ENCODE data around the gene IDH1.
"Not testable (repeated sequence)": the region's sequence is repeated elsewhere in the genome, so short reads cannot be mapped to it uniquely, and the experiment has no call there.

Gene IDH1

DNA sequence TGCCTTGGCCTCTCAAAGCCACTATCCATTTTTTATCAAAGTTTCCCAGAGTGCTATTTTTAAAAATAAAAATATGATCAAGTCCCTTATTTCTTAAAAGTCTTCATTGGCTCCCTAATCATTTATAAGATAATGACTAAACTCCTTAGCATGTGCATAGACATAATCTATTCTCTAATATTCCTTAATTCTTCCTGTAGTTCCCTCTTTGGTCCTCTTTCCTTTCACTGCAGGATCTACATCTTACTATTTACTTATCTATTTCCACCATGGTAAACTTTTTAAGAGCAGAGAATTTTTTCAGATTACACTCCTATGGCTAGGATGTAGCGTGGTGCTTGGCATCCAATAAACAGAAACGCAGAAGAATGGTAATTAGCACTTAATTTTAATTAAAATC is 19.0 kb downstream of the IDH1 start:
- Histone ChIP-seq H3K27me3 (ENCODE audit: control insufficient read depth, insufficient read depth, low read length) (no peaks in the 10 kb centered on the region), H3K9ac (ENCODE audit: low read depth, low read length) (no peak overlapping the region), H3K4me1 (ENCODE audit: control insufficient read depth, insufficient read depth, low read length) (no peaks in the 10 kb centered on the region), H3K36me3 (ENCODE audit: control insufficient read depth, insufficient read depth, low read length) (peaks cover 22% of the 10 kb centered on the region), H3K9me3 (ENCODE audit: control insufficient read depth, insufficient read depth, low read length) (no peaks in the 10 kb centered on the region), H3K4me3 (ENCODE audit: low read depth, low read length) (no peak overlapping the region)

DNA sequence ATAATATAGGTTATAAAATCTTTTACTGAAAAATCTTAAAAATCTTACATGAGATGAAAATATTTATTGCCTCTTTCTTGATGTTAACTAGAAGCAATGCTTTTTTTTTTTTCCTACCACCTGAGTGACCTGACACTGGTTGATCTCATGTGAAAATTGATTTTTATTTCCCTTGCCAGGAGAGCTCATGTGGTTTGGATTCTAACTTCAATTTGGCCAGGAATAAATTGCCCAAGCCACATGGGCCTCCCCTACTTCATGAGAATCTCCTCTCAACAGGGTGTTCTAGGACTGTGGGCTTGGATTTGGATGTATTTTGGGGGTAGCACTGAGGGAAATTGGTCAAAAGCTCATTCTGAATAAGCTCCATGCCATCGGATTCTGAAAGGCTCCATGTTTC is 20.1 kb downstream of the IDH1 start:
- Histone ChIP-seq H3K4me1 (ENCODE audit: control insufficient read depth, insufficient read depth, low read length) (no peaks in the 10 kb centered on the region), H3K4me3 (ENCODE audit: low read depth, low read length) (no peak overlapping the region), H3K27me3 (ENCODE audit: control insufficient read depth, insufficient read depth, low read length) (no peaks in the 10 kb centered on the region), H3K36me3 (ENCODE audit: control insufficient read depth, insufficient read depth, low read length) (peaks cover 15% of the 10 kb centered on the region), H3K9ac (ENCODE audit: low read depth, low read length) (no peak overlapping the region), H3K9me3 (ENCODE audit: control insufficient read depth, insufficient read depth, low read length) (no peaks in the 10 kb centered on the region)

DNA sequence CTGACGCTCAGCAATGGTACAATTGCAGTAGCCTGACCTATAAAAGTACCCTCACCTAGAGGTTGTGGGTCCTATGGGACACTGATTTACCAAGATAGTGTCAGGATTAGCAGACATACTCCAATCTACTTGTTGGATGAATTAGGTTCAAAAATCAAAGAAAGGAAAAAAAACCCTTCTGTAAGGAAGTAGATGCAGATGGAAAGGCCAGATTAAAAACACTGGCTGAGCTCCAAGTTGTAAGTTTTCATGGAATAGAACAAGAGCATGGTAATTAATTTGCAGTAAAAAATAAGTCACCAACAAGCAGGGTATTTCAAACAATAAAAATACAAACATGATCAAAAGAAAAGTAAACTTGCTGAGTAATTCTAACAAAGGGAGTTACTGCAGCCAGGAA is 26.4 kb downstream of the IDH1 start:
- no peak overlapping the region for H3K9ac ChIP-seq (ENCODE audit: low read depth, low read length)
- H3K9me3 ChIP-seq (ENCODE audit: control insufficient read depth, insufficient read depth, low read length), result no peaks in the 10 kb centered on the region
- no peaks in the 10 kb centered on the region for H3K27me3 ChIP-seq (ENCODE audit: control insufficient read depth, insufficient read depth, low read length)
- no peaks in the 10 kb centered on the region for H3K36me3 ChIP-seq (ENCODE audit: control insufficient read depth, insufficient read depth, low read length)
- H3K4me3 ChIP-seq (ENCODE audit: low read depth, low read length), result no peak overlapping the region
- H3K4me1 ChIP-seq (ENCODE audit: control insufficient read depth, insufficient read depth, low read length), result no peaks in the 10 kb centered on the region

DNA sequence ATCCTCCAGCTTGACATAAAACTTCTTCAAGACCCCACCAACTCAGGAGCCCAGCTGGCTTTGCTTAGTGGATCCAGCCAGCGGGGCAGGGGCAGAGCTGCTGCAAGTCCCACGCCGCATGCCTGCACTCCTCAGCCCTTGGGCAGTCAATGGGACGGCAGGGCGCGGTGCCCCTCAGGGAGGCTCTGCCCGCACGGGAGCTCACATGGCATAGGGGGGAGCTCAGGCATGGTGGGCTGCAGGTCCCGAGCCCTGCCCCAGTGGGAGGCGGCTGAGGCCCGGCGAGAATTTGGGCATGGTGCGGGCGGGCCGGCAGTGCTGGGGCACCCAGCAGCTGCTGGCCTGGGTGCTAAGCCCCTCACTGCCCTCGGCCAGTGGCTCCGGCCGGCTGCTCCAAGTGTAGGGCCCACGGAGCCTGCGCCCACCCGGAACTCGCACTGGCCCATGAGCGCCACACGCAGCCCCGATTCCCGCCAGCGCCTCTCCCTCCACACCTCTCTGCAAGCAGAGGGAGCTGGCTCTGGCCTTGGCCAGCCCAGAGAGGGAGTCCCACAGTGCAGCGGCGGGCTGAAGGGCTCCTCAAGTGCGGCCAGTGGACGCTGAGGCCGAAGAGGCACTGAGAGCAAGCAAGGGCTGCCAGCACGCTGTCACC is 27.2 kb downstream of the IDH1 start:
- Histone ChIP-seq H3K9me3 (ENCODE audit: control insufficient read depth, insufficient read depth, low read length) (no peaks in the 10 kb centered on the region), H3K27me3 (ENCODE audit: control insufficient read depth, insufficient read depth, low read length) (no peaks in the 10 kb centered on the region), H3K36me3 (ENCODE audit: control insufficient read depth, insufficient read depth, low read length) (no peaks in the 10 kb centered on the region), H3K4me3 (ENCODE audit: low read depth, low read length) (no peak overlapping the region), H3K4me1 (ENCODE audit: control insufficient read depth, insufficient read depth, low read length) (no peaks in the 10 kb centered on the region), H3K9ac (ENCODE audit: low read depth, low read length) (no peak overlapping the region)

DNA sequence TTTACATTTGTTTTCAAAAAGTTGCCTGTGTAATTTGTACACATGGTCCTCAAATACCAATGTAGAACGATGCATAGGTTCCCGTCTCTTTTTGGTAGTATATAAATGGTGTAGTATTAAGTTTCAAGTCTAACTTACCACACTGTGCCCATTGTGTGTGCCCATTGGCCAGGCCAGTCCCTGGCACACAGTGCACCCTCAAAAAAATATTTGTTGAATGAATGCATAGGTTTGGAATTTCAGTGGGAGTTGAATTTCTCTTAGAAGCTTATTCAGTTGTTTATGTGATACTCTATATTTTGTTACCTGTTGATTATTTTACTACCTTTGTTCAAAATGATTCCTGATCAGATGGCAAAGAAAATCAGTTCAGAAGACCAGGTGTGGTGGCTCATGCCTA is 30.1 kb downstream of the IDH1 start:
- Histone ChIP-seq H3K4me3 (ENCODE audit: low read depth, low read length) (no peak overlapping the region), H3K27me3 (ENCODE audit: control insufficient read depth, insufficient read depth, low read length) (no peaks in the 10 kb centered on the region), H3K36me3 (ENCODE audit: control insufficient read depth, insufficient read depth, low read length) (no peaks in the 10 kb centered on the region), H3K4me1 (ENCODE audit: control insufficient read depth, insufficient read depth, low read length) (no peaks in the 10 kb centered on the region), H3K9ac (ENCODE audit: low read depth, low read length) (no peak overlapping the region), H3K9me3 (ENCODE audit: control insufficient read depth, insufficient read depth, low read length) (no peaks in the 10 kb centered on the region)

DNA sequence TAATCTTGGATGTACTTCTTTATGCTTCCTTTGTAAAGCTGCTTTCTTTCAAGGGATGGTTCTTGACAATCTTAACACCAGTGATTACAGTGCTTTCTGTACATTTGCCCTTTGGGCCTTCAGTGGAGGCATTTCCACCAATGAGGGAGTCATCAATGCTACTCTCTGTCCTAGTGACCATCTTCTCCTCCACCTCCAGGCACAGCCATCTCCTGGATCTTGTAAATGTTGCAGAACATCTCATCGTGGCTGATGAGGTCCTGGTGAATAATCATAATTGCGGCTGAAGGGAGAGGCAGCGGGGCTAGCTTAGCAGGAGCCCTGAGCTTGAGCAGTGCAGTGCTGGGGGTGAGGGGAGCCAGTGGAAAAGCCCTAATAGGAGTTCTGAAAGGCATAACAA is 32.5 kb downstream of the IDH1 start:
- H3K4me3 ChIP-seq (ENCODE audit: low read depth, low read length), result no peak overlapping the region
- no peak overlapping the region for H3K9ac ChIP-seq (ENCODE audit: low read depth, low read length)
- H3K4me1 ChIP-seq (ENCODE audit: control insufficient read depth, insufficient read depth, low read length), result no peaks in the 10 kb centered on the region
- H3K27me3 ChIP-seq (ENCODE audit: control insufficient read depth, insufficient read depth, low read length), result no peaks in the 10 kb centered on the region
- H3K36me3 ChIP-seq (ENCODE audit: control insufficient read depth, insufficient read depth, low read length), result no peaks in the 10 kb centered on the region
- H3K9me3 ChIP-seq (ENCODE audit: control insufficient read depth, insufficient read depth, low read length), result no peaks in the 10 kb centered on the region

DNA sequence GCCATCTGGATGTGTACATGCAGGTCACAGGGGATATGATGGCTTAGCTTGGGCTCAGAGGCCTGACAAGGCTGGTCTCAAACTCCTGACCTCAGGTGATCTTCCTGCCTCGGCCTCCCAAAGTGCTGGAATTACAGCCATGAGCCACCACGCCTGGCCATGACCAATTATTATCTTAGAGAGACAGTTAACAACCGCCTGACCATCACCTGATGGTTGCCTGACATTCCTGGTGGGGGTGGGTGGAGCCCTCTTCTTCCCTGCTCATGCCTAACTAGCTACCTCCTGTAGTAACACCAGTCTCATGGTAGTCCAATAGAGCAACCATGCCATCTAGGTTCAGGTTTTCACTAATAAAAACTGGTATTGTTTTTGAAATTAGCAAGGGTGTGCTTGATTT is 33.0 kb downstream of the IDH1 start:
- H3K27me3 ChIP-seq (ENCODE audit: control insufficient read depth, insufficient read depth, low read length); H3K36me3 ChIP-seq (ENCODE audit: control insufficient read depth, insufficient read depth, low read length); H3K9me3 ChIP-seq (ENCODE audit: control insufficient read depth, insufficient read depth, low read length); H3K4me1 ChIP-seq (ENCODE audit: control insufficient read depth, insufficient read depth, low read length); H3K9ac ChIP-seq (ENCODE audit: low read depth, low read length); H3K4me3 ChIP-seq (ENCODE audit: low read depth, low read length): not testable (repeated sequence)

DNA sequence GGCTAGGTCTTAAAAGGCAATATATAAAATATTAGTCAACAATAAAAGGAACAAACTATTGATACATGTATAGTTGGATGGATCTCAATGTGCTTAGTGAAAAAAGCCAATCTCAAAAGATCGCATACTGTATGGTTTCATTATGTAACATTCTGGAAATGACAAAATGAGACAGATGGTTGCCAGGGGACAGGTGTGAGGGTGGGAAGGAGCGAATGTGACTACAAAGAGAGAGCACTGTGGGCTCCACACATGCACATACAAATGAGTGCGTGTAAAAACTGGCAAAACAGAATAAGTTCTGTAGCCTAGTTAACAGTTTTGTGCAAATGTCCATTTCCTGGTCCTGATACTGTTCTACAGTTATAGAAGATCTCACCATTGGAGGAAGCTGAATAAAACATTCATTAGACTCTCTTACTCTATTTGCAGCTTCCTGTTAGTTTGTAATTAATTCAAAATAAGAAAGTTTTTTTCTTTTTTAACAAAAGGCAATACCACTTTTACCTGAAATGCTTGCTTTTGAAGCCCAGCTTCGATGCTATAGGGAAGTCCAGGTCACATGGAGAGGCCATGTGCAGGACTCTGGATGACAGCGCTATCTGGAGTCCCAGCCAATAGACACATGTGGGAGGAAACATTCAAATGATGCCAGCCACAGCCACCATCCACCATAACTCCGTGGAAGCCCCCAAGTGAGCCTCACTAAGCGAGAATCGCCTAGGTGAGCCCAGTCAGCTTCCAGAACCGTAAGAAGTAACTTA is 44.0 kb downstream of the IDH1 start:
- no peak overlapping the region for H3K4me3 ChIP-seq (ENCODE audit: low read depth, low read length)

DNA sequence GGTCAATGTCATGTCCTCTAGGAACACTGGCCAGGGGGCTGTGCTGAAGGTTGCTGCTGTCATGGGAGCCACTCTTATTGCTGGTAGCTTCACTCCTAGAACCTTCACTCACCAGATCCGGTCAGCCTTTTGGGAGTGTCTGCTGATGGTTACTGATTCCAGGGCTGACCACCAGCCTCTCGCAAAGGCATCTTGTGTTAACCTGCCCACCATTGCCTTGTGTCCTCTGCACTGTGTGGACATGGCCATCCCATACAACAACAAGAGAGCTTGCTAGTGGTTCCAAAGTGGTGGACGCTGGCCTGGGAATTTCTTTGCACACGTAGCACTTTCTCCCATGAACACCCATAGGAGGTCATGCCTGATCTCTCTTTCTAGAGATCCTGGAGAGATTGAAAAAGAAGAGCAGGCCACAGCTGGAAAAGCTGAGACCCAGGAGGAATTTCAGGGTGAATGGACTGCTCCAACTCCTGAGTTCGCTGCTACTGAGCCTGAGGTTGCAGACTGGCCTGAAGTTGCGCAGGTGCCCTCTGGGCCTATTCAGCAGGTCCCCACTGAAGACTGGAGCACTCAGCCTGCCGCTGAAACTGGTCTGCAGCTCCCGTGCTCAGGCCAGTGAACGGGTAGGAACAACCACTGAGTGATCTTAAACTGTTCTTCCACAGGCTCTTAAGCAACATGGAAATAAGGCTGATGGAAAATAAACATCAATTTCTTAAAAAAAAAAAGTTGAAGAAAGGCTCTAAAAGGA is 46.4 kb downstream of the IDH1 start:
- no peaks in the 10 kb centered on the region for H3K36me3 ChIP-seq (ENCODE audit: control insufficient read depth, insufficient read depth, low read length)
- no peaks in the 10 kb centered on the region for H3K4me1 ChIP-seq (ENCODE audit: control insufficient read depth, insufficient read depth, low read length)
- H3K27me3 ChIP-seq (ENCODE audit: control insufficient read depth, insufficient read depth, low read length), result no peaks in the 10 kb centered on the region
- H3K9me3 ChIP-seq (ENCODE audit: control insufficient read depth, insufficient read depth, low read length), result no peaks in the 10 kb centered on the region
- H3K4me3 ChIP-seq (ENCODE audit: low read depth, low read length), result no peak overlapping the region
- no peak overlapping the region for H3K9ac ChIP-seq (ENCODE audit: low read depth, low read length)

More for the DNA sequence above, 44.0 kb downstream of the IDH1 start:
- Histone ChIP-seq H3K9me3 (ENCODE audit: control insufficient read depth, insufficient read depth, low read length) (no peaks in the 10 kb centered on the region), H3K9ac (ENCODE audit: low read depth, low read length) (no peak overlapping the region), H3K27me3 (ENCODE audit: control insufficient read depth, insufficient read depth, low read length) (no peaks in the 10 kb centered on the region), H3K4me1 (ENCODE audit: control insufficient read depth, insufficient read depth, low read length) (no peaks in the 10 kb centered on the region), H3K36me3 (ENCODE audit: control insufficient read depth, insufficient read depth, low read length) (no peaks in the 10 kb centered on the region)

DNA sequence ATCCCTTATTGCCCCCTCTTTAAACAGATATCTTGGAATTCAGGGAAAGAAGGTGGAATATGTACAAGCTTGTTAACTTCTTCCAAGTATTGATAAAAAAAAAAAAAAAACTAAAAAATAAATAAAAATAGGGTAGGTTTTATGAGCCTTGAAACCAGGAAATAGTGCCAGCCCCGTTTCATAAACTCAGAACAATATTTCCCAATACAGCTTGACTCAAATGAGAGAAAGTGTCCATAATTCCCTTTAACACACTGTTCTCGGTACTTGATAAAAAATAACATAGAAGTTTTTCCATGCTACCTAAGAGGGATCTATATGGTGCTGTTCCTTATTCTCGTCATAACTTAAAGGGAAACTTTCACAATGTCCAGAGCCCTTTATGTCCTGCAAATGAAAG is 47.1 kb downstream of the IDH1 start:
- Histone ChIP-seq H3K27me3 (ENCODE audit: control insufficient read depth, insufficient read depth, low read length) (no peaks in the 10 kb centered on the region), H3K4me1 (ENCODE audit: control insufficient read depth, insufficient read depth, low read length) (no peaks in the 10 kb centered on the region), H3K36me3 (ENCODE audit: control insufficient read depth, insufficient read depth, low read length) (no peaks in the 10 kb centered on the region), H3K9me3 (ENCODE audit: control insufficient read depth, insufficient read depth, low read length) (no peaks in the 10 kb centered on the region), H3K4me3 (ENCODE audit: low read depth, low read length) (no peak overlapping the region), H3K9ac (ENCODE audit: low read depth, low read length) (no peak overlapping the region)

DNA sequence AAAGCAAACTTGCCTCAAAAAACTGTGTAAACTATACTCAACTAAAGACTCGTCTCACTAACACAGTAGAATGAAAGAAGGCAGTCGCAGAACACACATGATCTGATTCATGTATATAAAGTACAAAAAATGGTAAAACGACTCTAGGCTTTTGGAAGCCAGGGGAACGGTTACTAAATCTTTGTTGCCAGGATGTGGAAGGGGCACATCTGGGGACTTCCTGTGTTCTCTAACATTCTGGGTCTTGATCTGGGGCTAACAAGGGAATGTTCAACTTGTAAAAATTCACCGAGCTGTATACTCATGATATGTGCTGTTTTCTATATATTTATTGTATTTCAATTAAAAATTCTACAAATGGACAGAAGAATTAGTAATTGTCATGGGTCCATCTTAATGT is 50.7 kb downstream of the IDH1 start:
- H3K4me1 ChIP-seq (ENCODE audit: control insufficient read depth, insufficient read depth, low read length), result no peaks in the 10 kb centered on the region
- no peak overlapping the region for H3K9ac ChIP-seq (ENCODE audit: low read depth, low read length)
- H3K9me3 ChIP-seq (ENCODE audit: control insufficient read depth, insufficient read depth, low read length), result no peaks in the 10 kb centered on the region
- H3K36me3 ChIP-seq (ENCODE audit: control insufficient read depth, insufficient read depth, low read length), result no peaks in the 10 kb centered on the region
- no peaks in the 10 kb centered on the region for H3K27me3 ChIP-seq (ENCODE audit: control insufficient read depth, insufficient read depth, low read length)
- no peak overlapping the region for H3K4me3 ChIP-seq (ENCODE audit: low read depth, low read length)

DNA sequence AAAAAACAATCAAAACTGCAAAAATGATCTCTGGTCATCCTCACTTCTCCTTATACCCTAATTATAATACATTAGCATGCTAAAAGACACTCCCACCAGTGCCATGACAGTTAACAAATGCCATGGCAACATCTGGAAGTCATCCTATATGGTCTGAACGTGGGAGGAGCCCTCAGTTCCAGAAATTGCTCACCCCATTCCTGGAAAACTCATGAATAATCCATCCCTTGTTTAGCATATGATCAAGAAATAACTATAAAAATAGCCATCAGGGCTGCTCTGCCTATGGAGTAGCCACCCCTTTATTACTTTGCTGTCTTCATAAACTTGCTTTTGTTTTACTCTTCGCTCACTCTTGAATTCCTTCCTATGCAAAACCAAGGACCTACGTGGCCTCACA is 59.3 kb downstream of the IDH1 start:
- Histone ChIP-seq H3K36me3 (ENCODE audit: control insufficient read depth, insufficient read depth, low read length) (no peaks in the 10 kb centered on the region), H3K4me3 (ENCODE audit: low read depth, low read length) (no peak overlapping the region), H3K9me3 (ENCODE audit: control insufficient read depth, insufficient read depth, low read length) (no peaks in the 10 kb centered on the region), H3K9ac (ENCODE audit: low read depth, low read length) (no peak overlapping the region), H3K4me1 (ENCODE audit: control insufficient read depth, insufficient read depth, low read length) (no peaks in the 10 kb centered on the region), H3K27me3 (ENCODE audit: control insufficient read depth, insufficient read depth, low read length) (no peaks in the 10 kb centered on the region)

Data from iPS-15b (cell line).